Measurements from ENCODE around the gene ADGRD2.

The ADGRD2 gene

DNA sequence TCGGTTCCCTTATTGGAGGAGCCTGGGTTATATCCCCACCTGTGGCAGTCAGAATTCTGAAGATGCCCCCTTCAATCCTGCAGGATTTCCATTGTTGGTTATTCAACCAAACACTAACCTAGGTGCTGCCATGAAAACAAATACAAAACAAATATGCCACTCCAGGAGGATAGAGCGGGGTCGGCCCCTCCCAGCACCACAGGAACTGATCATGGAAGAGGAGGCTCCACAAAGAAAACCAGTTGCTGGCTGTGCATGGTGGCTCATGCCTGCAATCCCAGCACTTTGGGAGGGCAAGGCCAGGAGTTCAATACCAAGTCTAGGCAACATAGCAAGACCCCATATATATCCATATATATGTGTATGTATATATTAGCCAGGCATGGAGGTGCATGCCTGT lies 13.2 kb upstream of the ADGRD2 start:
- no peak for DNase-seq

DNA sequence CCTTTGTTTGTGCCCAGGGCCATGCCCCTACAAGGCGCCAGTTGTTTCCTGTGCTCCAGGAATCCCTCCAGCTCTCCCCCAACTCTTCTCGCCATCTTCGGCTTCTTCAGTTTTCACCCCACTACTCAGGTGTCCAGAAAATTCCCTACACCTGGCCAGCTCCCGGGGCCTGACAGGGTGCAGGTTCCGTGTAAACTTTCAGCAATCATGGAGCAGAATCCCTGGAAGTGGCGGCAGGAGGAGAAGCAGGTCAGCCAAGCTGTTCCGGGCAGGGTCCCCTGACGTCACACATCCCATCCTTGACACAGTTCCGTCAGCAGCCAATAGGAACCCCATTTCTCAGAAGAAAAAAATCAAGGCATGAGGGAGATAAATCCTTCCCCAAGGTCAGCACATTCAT lies 12.2 kb upstream of the ADGRD2 start:
- DNase-seq = no peak

DNA sequence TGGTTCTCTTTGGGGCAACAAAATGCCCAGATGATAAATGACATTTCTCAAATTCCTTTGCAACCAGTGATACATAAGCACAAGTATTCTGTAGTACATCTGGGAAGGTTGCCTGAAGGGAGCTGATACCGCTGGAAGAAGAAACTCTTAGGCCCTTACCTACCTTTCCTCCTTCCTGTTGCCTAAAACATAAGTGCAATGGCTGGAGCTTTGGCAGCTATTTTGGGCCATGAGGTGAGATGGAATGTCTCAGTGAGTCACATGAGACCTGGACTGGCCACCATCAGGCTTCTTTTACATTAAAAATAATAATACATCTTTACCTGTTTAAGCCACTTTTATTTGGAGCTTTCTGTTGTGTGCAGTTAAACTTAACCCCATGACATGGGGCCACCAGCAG lies 11.2 kb upstream of the ADGRD2 start:
- no peak for DNase-seq

DNA sequence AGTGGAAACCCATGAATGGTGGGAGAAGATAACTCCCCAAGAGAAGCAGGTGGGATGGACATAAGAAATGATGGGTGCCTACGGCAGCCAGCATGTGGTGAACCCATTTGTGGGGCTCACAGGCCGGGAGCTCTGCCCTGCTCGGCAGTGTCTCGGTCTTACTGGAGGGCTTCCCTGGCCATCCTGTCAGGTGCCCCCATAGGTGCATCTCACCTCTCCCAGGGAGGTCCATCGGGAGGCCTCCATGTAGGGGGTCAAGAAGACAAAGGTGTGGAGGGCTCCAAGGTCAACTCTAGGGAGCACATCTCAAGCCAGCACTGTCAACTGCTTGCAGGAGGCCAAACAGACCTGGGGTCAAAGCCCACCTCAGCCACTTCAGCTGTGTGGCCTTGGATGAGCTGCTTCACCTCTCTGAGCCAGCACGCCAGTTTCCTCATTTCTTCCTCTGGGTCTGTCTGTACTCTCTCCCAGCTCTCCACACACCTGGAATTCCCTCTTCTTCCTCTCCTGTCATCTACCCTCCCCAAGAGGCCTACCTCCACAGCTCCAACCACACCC lies 10.5 kb upstream of the ADGRD2 start:
- DNase-seq = no peak

DNA sequence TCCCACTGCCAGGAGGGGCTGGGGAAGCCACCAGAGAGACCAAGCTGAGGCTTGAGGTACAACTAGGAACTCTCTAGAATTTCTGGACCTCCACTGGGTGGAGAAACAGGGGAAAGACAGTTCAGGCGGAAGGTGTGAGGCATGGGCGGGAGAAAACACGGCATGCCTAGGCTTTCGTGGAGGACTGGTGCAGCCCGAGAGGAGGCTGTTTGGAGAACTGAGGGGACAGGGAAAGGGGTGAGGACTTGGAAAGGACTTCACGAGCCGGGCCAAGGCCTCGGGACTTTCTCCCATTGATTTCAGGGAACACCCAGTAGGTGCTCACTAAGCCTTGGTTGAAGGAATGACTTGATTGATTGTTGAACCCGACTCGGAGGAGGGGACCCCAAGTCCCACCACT lies 9.5 kb upstream of the ADGRD2 start:
- DNase-seq = no peak

DNA sequence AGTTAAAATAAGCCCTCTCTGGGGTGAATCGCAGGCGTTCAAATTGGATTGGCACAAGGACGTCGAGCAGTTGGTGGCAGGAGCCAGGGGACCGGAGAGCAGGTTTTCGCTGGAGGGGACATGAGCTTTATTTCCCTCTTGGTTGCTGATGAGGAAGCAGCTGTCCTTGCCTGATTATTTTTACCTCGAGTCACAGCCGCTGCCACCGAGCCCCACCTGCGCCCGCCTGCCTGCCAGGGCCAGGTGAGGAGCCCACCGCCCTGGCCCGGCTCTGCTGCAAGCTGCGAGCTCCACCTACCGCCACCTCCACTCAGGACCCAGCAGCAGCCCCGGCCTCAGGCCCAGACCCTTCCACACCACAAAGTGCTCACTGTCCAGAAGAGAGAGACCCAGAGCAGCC lies 9.0 kb upstream of the ADGRD2 start:
- DNase-seq = no peak

DNA sequence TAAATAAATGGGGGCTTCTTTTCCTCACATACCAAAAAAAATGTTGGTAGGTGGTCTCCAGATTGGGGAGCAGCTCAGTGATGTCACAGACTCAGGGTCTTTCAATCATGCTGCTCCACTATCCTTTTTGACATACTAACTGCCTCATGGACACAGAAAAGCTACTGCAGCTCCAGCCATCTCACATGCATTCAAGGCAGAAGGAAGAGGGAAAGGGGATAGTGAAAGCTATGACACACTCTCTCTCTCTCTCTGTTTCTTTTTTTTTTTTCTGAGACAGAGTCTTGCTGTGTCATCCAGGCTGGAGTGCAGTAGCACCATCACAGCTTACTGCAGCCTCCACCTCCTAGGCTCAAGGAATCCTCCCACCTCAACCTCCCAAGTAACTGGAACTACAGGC lies 7.9 kb upstream of the ADGRD2 start:
- DNase-seq = no peak

DNA sequence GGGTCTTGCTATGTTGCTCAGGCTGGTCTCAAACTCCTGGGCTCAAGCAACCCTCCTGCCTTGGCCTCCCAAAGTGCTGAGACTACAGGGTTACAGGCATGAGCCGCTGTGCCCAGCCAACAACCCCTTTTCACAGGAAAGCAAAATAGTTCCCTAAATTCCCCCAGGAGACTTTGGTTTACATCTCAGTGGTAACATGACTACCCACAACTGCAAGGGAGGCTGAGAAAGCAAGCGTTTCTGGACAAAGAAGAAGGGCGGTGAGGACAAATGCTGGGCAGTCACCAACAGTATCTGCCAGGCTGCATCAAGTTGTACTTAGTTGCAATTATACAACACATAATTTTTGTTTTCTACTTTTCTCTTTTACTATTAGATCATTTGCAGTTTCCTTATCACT lies 7.4 kb upstream of the ADGRD2 start:
- no peak for DNase-seq

DNA sequence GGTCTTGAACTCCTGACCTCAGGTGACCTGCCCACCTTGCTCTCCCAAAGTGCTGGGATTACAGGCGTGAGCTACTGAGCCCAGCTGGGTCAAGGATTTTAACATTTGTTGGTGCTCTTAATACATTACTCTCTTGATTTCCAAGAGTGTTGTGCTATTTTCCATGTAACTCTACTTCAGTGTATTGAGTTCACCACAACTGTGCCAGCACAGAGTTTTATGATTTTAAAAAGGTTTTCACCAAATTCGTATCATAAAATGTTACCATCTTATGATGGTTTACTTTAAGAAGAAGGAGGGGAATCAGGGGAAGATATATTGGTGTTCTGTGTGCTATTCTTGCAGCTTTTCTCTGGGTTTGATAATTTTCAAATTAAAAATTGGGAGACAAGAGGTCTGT lies 6.6 kb upstream of the ADGRD2 start:
- DNase-seq = no peak

DNA sequence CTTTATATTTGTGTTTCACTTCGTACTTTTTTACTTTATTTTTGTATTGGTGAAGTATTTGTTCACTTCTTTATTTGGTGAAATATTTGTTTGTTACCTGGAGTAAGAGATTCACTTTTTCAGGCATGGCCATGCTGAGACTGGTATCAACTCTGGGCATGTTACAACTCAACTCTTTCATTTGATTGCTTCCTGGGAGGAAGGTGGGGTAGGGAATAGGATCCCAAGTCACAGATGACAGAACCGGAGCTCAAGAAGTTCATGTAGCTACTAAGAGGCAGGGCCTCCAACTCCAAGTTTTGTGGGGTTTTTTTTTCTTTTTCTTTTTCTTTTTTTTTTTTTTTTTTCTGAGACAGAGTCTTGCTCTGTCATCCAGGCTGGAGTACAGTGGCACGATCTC lies 6.1 kb upstream of the ADGRD2 start:
- no peak for DNase-seq

DNA sequence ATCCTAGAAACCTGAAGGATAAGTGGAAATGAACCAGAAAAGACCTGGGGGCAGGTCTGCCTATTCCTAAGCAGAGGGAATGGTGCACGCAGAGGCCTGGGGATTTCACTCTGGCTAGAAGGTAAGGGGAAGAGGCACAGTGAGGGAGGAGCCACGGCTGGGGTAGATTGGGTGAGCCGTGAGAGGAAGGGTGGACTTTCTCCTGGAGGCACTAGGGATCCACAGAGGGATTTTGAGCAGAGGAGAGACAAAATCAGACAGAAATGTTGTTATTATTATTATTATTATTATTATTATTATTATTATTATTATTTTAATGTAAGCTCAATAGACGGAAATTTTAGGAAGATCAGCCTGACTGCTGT lies 3.0 kb upstream of the ADGRD2 start:
- no peak for DNase-seq

DNA sequence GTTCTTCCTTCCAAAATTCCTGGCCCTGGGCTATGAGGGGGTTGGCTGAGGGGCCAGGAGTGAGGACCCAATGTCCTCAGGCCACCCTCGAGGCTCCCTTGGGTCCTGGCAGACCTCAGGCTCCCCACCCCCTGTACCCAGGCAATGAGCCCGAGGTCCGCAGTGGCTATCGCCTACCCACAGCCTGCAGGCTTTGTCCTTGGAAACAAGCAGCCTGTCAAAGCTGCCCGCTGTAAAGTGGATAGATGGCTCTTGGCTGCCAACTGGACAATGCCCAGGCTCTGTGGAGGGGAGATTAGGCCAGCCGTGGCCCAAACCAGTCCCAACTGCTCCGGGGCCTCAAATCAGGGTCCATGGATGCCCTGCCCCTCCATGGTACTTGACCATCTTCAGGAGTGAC lies 2.2 kb upstream of the ADGRD2 start:
- no peak for DNase-seq

DNA sequence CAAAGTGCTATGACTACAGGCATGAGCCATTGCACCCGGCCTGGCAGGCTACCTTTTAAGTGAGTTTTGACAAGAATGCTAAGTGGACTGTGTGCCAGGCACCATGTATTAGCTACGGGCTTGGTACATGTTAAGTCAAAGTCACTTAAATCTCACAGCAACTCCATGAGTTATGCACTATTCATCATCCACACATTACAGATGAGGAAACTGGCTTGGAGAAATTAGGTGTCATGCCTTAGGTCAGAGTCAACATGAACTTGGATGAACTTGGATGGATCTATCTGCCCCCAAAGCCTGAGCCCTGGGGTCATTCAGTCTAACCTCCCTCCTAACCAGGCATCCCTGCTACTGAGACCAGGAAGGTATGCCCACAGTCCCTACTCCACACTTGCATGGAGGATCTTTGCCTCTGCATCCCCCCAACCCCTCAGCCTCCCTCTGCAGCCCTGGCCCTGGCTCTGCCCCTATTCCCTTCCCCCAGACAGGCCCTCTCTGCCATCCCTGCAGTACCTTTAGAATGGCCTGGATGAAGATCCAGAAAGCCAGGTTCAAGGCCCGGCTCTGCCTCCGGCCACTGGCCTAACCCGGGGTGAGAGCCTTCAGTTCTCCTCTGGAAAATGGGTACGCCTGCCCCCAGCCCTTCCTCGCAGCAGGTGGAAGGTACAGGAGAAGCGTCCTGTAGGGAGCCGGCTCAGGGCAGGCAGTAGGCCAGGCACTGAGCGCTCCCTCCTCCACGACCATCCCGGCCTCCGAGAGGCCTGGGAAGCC lies 685 bp upstream of the ADGRD2 start:
- DNase-seq = no peak

DNA sequence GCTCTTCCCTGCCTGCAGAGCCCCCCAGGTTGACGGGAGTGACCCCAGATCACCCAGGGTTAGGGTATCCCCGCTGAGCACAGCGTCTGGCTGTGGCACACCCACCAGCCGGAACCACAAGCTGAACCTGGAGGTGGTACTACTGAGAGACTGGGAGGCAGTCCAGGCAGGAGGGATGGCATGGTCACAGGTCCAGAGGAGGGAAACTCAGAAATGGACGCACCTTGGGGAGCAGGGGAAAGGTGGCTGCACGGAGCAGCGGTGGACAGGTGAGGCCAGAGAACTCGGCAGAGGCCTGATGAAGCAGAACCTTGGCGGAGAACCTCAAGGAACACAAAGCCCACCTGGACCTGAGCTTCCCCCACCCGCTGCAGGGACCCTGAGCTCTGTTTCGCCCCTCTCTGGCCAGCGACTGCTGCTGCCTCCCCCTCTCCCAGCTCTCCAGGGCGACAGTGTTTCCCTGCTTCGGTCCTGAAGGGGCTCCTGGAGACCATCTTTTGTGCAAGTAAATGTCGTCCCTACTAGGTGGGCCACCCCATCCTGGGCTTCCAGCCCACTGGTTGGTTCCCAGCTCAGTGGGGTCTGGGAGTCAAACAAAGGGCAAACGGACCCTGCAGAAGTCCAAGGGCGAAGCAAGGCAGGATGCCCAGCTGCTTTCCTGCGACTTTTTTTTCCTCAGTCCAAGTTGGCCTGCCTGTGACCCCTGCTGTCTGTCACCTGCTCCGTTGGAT lies 845 bp downstream of the ADGRD2 start:
- DNase-seq = no peak

DNA sequence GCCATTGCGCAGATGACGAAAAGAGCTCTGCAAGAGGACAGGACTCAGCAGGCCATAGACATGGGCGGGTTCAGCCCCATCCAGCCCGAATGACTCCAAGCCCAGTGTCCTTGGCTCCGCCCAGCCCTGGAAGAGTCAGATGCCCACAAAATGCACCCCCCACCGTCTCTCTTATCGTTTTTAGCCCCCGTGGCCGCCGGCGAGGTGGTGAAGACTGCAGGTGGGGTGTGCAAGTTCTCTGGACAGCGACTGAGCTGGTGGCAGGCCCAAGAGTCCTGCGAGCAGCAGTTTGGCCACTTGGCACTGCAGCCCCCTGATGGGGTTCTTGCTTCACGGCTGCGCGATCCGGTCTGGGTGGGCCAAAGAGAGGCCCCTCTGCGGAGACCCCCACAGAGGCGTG lies 2.1 kb downstream of the ADGRD2 start:
- DNase-seq = no peak

DNA sequence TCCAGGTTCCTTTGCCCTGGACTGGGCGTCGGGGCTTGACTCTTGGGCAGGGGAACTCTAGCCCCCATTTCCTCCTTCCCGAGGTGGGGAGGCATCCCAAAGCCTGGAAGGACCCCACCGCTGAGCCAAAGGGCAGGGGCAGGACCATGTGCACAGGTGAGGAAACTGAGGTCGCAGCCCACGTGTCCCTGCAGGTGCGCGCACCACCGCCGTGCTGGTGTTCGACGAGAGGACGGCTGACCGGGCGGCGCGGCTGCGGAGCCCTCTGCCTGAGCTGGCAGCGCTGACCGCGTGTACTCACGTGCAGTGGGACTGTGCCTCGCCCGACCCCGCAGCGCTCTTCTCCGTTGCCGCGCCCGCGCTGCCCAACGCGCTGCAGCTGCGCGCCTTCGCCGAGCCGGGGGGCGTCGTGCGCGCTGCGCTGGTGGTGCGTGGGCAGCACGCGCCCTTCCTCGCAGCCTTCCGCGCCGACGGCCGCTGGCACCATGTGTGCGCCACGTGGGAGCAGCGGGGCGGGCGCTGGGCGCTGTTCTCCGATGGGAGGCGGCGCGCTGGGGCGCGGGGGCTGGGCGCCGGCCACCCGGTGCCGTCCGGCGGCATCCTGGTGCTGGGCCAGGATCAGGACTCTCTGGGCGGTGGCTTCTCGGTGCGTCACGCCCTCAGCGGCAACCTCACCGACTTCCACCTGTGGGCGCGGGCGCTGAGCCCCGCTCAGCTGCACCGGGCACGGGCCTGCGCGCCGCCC lies 2.8 kb downstream of the ADGRD2 start:
- DNase-seq = no peak

DNA sequence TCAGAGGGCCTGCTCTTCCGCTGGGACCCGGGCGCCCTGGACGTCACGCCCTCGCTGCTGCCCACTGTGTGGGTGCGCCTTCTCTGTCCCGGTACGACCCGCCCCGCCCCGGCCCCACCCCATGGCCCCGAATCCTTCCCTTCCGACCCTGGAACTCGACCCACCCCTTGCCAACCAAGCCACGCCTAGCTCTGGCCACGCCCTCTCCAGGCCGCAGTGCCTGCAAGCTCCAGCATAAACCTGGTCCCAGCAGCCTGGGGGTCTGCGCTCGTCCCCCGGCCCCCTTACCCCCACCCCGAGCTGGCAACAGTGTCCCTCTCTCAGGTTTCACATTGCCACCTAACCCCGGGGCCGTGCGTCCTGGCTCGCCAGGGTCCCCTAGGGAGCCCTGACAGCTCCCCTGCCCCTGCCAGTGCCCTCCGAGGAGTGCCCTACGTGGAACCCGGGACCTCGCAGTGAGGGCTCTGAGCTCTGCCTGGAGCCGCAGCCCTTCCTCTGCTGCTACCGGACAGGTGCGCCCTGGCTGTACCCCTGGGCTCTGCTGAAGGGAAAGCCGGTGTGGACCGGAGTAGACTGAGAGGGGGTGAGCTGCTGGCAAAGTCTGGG lies 3.4 kb downstream of the ADGRD2 start:
- no peak for DNase-seq

DNA sequence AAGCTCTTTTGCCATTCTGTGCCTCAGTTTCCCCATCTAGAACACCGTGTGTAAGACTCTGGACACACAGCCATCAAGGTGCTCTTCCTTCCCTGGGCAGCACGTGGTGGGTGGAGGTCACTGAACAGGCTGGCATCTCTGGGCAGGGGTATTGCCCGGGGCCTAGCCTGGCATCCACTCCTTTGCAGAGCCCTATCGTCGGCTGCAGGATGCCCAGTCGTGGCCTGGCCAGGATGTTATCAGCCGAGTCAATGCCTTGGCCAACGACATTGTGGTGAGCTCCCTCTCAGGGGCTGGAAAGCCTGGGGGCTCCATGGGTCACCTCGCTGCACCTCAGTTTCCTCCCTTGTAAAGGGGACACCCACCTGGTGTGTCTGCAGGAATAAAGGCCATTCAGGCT lies 4.0 kb downstream of the ADGRD2 start:
- no peak for DNase-seq

DNA sequence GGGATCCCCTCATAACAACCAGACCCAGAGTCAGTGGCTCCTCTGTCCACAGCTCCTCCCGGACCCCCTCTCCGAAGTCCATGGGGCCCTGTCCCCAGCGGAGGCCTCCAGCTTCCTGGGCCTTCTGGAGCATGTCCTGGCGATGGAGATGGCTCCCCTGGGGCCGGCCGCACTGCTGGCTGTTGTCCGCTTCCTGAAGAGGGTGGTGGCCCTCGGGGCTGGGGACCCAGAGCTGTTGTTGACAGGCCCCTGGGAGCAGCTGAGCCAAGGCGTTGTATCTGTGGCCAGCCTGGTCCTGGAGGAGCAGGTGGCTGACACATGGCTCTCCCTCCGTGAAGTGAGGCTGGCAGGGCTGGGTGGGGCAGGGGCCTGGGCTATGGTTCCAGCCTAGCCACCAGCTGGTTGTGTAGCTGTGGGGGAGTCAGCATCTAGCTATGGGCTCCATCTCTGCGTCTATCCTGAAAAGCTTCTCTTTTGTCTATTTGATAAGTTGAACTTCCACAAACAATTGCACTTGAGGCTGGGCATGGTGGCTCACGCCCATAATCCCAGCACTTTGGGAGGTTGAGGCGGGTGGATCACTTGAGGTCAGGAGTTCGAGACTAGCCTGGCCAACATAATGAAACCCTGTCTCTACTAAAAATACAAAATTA lies 4.7 kb downstream of the ADGRD2 start:
- no peak for DNase-seq

DNA sequence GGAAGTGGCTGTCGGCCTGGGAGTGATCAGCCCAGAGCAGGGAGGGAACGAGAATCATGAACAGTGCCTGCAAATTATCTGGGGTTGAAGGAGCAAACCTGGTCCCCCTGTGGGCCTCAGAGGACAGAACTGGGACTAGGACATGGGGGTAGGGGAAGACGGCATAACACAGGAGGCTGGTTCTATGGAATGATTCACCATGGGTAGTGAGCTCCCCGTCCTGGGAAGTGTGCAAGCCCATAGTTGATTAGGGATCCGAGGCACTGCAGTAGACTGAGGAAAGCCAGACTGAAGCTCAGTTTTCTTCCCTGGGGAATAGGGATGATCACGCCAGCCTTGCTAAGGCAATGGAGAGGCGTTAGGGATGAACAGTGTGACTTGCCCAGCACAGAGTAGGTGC lies 5.6 kb downstream of the ADGRD2 start:
- no peak for DNase-seq

DNA sequence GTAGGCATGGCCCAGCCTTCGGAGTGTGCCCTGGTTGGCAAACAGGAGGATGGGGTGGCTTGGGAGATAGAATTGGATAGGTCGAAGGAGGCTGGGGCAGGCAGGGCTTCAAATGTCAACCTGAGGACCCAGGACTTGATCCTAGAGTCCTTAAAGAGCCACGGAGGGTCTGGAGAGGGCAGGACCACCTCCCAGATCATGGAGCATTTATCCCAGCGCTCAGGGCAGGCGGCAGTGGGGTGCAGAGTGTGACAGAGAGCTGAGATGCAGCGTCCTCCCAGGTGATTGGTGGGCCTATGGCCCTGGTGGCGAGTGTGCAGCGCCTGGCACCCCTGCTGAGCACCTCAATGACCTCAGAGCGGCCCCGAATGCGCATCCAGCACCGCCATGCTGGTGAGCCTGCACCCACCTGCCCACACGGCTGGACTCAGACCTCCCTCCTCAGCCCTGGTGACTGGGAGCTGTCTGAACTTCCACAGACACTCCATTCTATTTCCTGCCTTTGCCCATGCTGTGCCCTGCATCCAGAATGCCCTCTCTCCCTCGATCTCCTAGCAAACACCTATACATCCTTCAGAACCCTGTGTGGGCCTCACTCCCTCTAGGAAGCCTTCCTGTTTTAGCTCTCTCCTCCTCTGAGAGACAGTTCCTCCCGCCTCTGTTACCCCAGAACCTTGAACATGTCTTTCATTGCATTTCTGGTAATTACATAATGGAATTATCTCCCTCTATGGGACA lies 6.3 kb downstream of the ADGRD2 start:
- DNase-seq = no peak

Measured in NCI-H1436 treated with DMSO at 0.1 percent for 48 hours (cell line).